ENCODE data around the gene DNAH7. TPM values are rescaled to one million over a fixed set of nuclear protein-coding genes. Genes with fewer than 3 reads are reported as not detected.

DNAH7 gene
- total and polyA plus RNA-seq, 12 donors, result 0.10 to 0.74 (median 0.23) TPM; not detected in 2

GRCh38 chr2:195716466-195716865 is 352.2 kb downstream of the DNAH7 start:
- Histone ChIP-seq H3K27me3 (no peaks in the 10 kb centered on the region), H3K4me1 (no peaks in the 10 kb centered on the region), H3K36me3 (peaks cover 0 to 92% (median 35%) of the 10 kb centered on the region in 9 donors), H3K9me3 (no peaks in the 10 kb centered on the region), H3K27ac (no peak overlapping the region), H3K4me3 (no peak overlapping the region)
- intact Hi-C loops (cut with DNase I), result no loop called here
- DNase-seq (no peak), ATAC-seq (no peak)
- TF ChIP-seq CTCF (IDR thresholded peaks at IDR 0.05), result no peak
- 98 to 99% methylated on average over 4 of the region's 4 CpGs for WGBS, 2 donors

GRCh38 chr2:195711478-195711877 is 357.2 kb downstream of the DNAH7 start:
- no peak for DNase-seq
- H3K36me3 ChIP-seq, result peaks cover 0 to 66% (median 13%) of the 10 kb centered on the region in 9 donors
- no peak for TF ChIP-seq CTCF (IDR thresholded peaks at IDR 0.05)
- no peak overlapping the region for H3K27ac ChIP-seq
- H3K27me3 ChIP-seq, result no peaks in the 10 kb centered on the region
- H3K4me3 ChIP-seq, result no peak overlapping the region
- no peaks in the 10 kb centered on the region for H3K9me3 ChIP-seq
- H3K4me1 ChIP-seq, result peaks cover 0 to 5% (median 0%) of the 10 kb centered on the region in 9 donors
- no peak for ATAC-seq
- intact Hi-C loops (cut with DNase I), result no loop called here

GRCh38 chr2:195709901-195710806 is 358.5 kb downstream of the DNAH7 start:
- Histone ChIP-seq H3K27ac (no peak overlapping the region), H3K36me3 (peaks cover 0 to 53% (median 9%) of the 10 kb centered on the region in 9 donors), H3K4me1 (peaks cover 0 to 13% (median 0%) of the 10 kb centered on the region in 9 donors), H3K9me3 (no peaks in the 10 kb centered on the region), H3K27me3 (no peaks in the 10 kb centered on the region), H3K4me3 (no peak overlapping the region)
- WGBS, 2 donors, result 81 to 88% methylated on average over 2 of the region's 2 CpGs
- intact Hi-C loops (cut with DNase I), result no loop called here
- no peak for DNase-seq
- TF ChIP-seq CTCF (IDR thresholded peaks at IDR 0.05), result no peak
- no peak for ATAC-seq

- Histone ChIP-seq H3K27ac (no peak overlapping the region), H3K4me3 (no peak overlapping the region), H3K4me1 (peaks cover 0 to 13% (median 0%) of the 10 kb centered on the region in 9 donors), H3K36me3 (peaks cover 0 to 30% (median 0%) of the 10 kb centered on the region in 9 donors), H3K9me3 (peaks cover 0 to 9% (median 0%) of the 10 kb centered on the region in 11 donors), H3K27me3 (no peaks in the 10 kb centered on the region)
- ATAC-seq (no peak), DNase-seq (no peak)
- intact Hi-C loops (cut with DNase I), result no loop called here
- WGBS, 2 donors, result 56 to 66% methylated on average over 5 of the region's 5 CpGs
- no peak for TF ChIP-seq CTCF (IDR thresholded peaks at IDR 0.05)
Observed at GRCh38 chr2:195706161-195706900, 362.3 kb downstream of the DNAH7 start.
